GM21367 (cell line): ENCODE measurements around the gene CENPF.
A peak's percentile ranks its signal among the peaks of the same experiment; 100 is the strongest.

Experiments used
- ATAC-seq: cut with Tn5 transposase; IDR thresholded peaks from one replicate; pipeline ENCODE4 v1.9.1; 2021; ENCODE audit not compliant: unreplicated experiment

Gene CENPF

GRCh38 chr1:214617246-214617645, 14.3 kb downstream of the CENPF start:
- no peak for ATAC-seq

GRCh38 chr1:214617843-214618242, 14.8 kb downstream of the CENPF start:
- ATAC-seq = no peak

- no peak for ATAC-seq
Measured at GRCh38 chr1:214621236-214621635, 18.2 kb downstream of the CENPF start.

- no peak for ATAC-seq
Measured at GRCh38 chr1:214623430-214623829, 20.4 kb downstream of the CENPF start.

- no peak for ATAC-seq
Measured at GRCh38 chr1:214632091-214632490, 29.1 kb downstream of the CENPF start.

- ATAC-seq = no peak
Measured at GRCh38 chr1:214633686-214634085, 30.7 kb downstream of the CENPF start.

- ATAC-seq = no peak
Measured at GRCh38 chr1:214634267-214634666, 31.3 kb downstream of the CENPF start.

GRCh38 chr1:214635086-214635485, 32.1 kb downstream of the CENPF start:
- ATAC-seq = no peak

GRCh38 chr1:214635506-214635905, 32.5 kb downstream of the CENPF start:
- ATAC-seq = no peak

GRCh38 chr1:214636436-214636835, 33.4 kb downstream of the CENPF start:
- ATAC-seq = no peak

GRCh38 chr1:214637125-214637524, 34.1 kb downstream of the CENPF start:
- no peak for ATAC-seq

GRCh38 chr1:214637722-214638458, 34.9 kb downstream of the CENPF start:
- ATAC-seq = peak; percentile 87

- no peak for ATAC-seq
Measured at GRCh38 chr1:214638459-214638807, 35.4 kb downstream of the CENPF start.

- ATAC-seq = no peak
Measured at GRCh38 chr1:214638997-214639396, 36.0 kb downstream of the CENPF start.

- ATAC-seq = no peak
Measured at GRCh38 chr1:214640431-214641213, 37.6 kb downstream of the CENPF start.

- ATAC-seq = no peak
Measured at GRCh38 chr1:214641214-214641895, 38.4 kb downstream of the CENPF start.

GRCh38 chr1:214643030-214643429, 40.0 kb downstream of the CENPF start:
- ATAC-seq = no peak

GRCh38 chr1:214645712-214646111, 42.7 kb downstream of the CENPF start:
- no peak for ATAC-seq

- ATAC-seq = no peak
Measured at GRCh38 chr1:214648801-214649200, 45.8 kb downstream of the CENPF start.

GRCh38 chr1:214649607-214650006, 46.6 kb downstream of the CENPF start:
- no peak for ATAC-seq

- no peak for ATAC-seq
Measured at GRCh38 chr1:214650664-214651063, 47.7 kb downstream of the CENPF start.

GRCh38 chr1:214657299-214657698, 54.3 kb downstream of the CENPF start:
- no peak for ATAC-seq
